ENCODE results near the gene OR10Z1.

The OR10Z1 gene

GRCh38 chr1:158579733-158580132 lies 25.3 kb upstream of the OR10Z1 start, which contains the start of gene OR10X1:
TSS of gene OR10X1 (minus strand) at chr1:158579899. CDS start at chr1:158579899, 0 bp downstream.
- TF ChIP-seq, protein P1, sequence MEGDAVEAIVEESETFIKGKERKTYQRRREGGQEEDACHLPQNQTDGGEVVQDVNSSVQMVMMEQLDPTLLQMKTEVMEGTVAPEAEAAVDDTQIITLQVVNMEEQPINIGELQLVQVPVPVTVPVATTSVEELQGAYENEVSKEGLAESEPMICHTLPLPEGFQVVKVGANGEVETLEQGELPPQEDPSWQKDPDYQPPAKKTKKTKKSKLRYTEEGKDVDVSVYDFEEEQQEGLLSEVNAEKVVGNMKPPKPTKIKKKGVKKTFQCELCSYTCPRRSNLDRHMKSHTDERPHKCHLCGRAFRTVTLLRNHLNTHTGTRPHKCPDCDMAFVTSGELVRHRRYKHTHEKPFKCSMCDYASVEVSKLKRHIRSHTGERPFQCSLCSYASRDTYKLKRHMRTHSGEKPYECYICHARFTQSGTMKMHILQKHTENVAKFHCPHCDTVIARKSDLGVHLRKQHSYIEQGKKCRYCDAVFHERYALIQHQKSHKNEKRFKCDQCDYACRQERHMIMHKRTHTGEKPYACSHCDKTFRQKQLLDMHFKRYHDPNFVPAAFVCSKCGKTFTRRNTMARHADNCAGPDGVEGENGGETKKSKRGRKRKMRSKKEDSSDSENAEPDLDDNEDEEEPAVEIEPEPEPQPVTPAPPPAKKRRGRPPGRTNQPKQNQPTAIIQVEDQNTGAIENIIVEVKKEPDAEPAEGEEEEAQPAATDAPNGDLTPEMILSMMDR (IDR thresholded peaks at IDR 0.05; ENCODE audit: control insufficient read depth, extremely low read depth, insufficient read depth), result no peak
- H3K4me3 ChIP-seq (ENCODE audit: low read depth, low read length), result no peak within 1 kb of the TSS
- no peak for DNase-seq (ENCODE audit: low read depth)

DNA sequence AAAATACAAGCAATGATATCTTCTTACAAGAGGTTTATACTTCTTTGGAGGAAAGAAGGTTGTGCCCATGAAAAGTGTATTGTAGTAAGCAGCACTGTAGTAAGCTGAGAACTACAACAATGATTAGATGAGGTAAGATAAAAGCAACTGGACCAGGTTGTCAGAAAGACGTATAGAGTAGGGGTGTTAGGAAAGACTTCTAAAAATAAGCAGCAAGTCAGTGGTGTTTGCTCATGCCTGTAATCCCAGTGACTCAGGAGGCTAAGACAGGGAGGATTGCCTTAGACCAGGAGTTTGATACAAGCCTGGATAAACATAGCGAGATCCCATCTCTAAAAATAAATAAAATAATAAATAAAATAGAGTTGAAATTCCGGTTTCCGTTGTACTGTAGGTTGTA lies 21.1 kb upstream of the OR10Z1 start:
- TF ChIP-seq, protein P1 (IDR thresholded peaks at IDR 0.05; ENCODE audit: control insufficient read depth, extremely low read depth, insufficient read depth), result no peak
- no peak for DNase-seq (ENCODE audit: low read depth)
- no peak overlapping the region for H3K4me3 ChIP-seq (ENCODE audit: low read depth, low read length)

GRCh38 chr1:158586942-158587341 lies 18.1 kb upstream of the OR10Z1 start:
- H3K4me3 ChIP-seq (ENCODE audit: low read depth, low read length), result no peak overlapping the region
- TF ChIP-seq, protein P1 (IDR thresholded peaks at IDR 0.05; ENCODE audit: control insufficient read depth, extremely low read depth, insufficient read depth), result no peak

GRCh38 chr1:158600735-158601134 lies 4.3 kb upstream of the OR10Z1 start:
- TF ChIP-seq, protein P1 (IDR thresholded peaks at IDR 0.05; ENCODE audit: control insufficient read depth, extremely low read depth, insufficient read depth), result no peak
- no peak overlapping the region for H3K4me3 ChIP-seq (ENCODE audit: low read depth, low read length)
- no peak for DNase-seq (ENCODE audit: low read depth)

More at GRCh38 chr1:158586942-158587341, 18.1 kb upstream of the OR10Z1 start:
- DNase-seq (ENCODE audit: low read depth), result no peak

GRCh38 chr1:158607296-158607695 lies 2.2 kb downstream of the OR10Z1 start:
- TF ChIP-seq, protein P1 (IDR thresholded peaks at IDR 0.05; ENCODE audit: control insufficient read depth, extremely low read depth, insufficient read depth), result no peak
- H3K4me3 ChIP-seq (ENCODE audit: low read depth, low read length), result no peak overlapping the region
- no peak for DNase-seq (ENCODE audit: low read depth)

GRCh38 chr1:158611916-158612315 lies 6.8 kb downstream of the OR10Z1 start:
- no peak for DNase-seq (ENCODE audit: low read depth)
- no peak overlapping the region for H3K4me3 ChIP-seq (ENCODE audit: low read depth, low read length)
- TF ChIP-seq, protein P1 (IDR thresholded peaks at IDR 0.05; ENCODE audit: control insufficient read depth, extremely low read depth, insufficient read depth), result no peak

DNA sequence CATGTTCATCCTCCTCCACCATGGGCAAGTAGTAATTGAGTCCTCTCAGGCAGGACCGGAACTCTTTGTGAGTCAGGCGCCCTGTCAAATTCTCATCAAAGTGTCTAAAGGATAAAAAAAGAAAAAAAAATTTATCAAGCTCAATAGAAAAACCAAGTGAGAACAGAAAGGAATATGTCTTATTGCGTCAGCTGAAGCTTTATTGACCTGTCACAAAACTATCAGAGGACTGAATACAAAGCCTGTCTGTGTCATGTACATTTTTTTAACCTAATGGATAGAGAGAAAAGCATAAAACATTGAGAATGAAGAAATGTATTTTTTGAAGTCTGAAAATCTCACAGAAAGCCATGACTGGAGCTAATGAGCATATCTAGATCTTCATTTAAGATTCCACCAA lies 8.7 kb downstream of the OR10Z1 start:
- H3K4me3 ChIP-seq (ENCODE audit: low read depth, low read length), result no peak overlapping the region
- no peak for DNase-seq (ENCODE audit: low read depth)
- TF ChIP-seq, protein P1 (IDR thresholded peaks at IDR 0.05; ENCODE audit: control insufficient read depth, extremely low read depth, insufficient read depth), result no peak

All from LNCaP clone FGC (cell line).